Cardiac muscle cell (in vitro differentiated cells and primary cell): ENCODE measurements around the gene PIRT. TPM values are rescaled to one million over a fixed set of nuclear protein-coding genes. Genes with fewer than 3 reads are reported as not detected.

ENCODE experiments used
- DNase-seq, 2 donors: peaks; one replicate each; pipeline versions ENCODE4 v3.0.0 to v3.0.0-alpha.2; 2010 to 2017; ENCODE audit warnings: low read depth in 1 of 2, low spot score in 1 of 2
- H3K27ac ChIP-seq: fragments of 200-600 bp; sonication (generic); 2 replicates; pipeline ENCODE4 v1.5.1; 2016
- H3K27me3 ChIP-seq: fragments of 200-600 bp; sonication (generic); 2 replicates; pipeline ENCODE4 v1.6.0; 2016; ENCODE audit warnings: control low read depth
- H3K36me3 ChIP-seq: fragments of 200-600 bp; sonication (generic); 2 replicates; pipeline ENCODE4 v1.5.1; 2016; ENCODE audit warnings: control low read depth
- H3K4me1 ChIP-seq: fragments of 200-600 bp; sonication (generic); 2 replicates; pipeline ENCODE4 v1.8.1; 2017; ENCODE audit warnings: low read depth, mild to moderate bottlenecking, mixed run types
- H3K4me3 ChIP-seq: fragments of 200-600 bp; sonication (generic); 2 replicates; pipeline ENCODE4 v1.5.1; 2016; ENCODE audit warnings: mild to moderate bottlenecking
- H3K9me3 ChIP-seq: fragments of 200-600 bp; sonication (generic); 2 replicates; pipeline ENCODE4 v1.5.1; 2017; ENCODE audit warnings: low read depth, mild to moderate bottlenecking, control low read depth
- CTCF ChIP-seq: IDR thresholded peaks from 2 replicates; pipeline ENCODE4 v1.5.1; 2012; ENCODE audit warnings: low read depth, mild to moderate bottlenecking, low read length
- polyA plus RNA-seq: library from polyadenylated mRNA; unstranded; fragments of >200 nt; fragmentation: Nextera tagmentation; extraction: Ambion mirVana; gene quantifications from 2 replicates; pipeline ENCODE4 v1.2.1, GENCODE V29; 2016
- total RNA-seq: library from RNA; depleted of rRNA; stranded (reverse); fragments of >200 nt; gene quantifications from 2 replicates; pipeline ENCODE4 v1.2.3, GENCODE V29; 2016

PIRT gene
- total and polyA plus RNA-seq, 2 experiments from 2014 or later, result not detected

- Histone ChIP-seq H3K27ac (no peak overlapping the region), H3K4me3 (no peak overlapping the region), H3K27me3 (no peaks in the 10 kb centered on the region), H3K9me3 (no peaks in the 10 kb centered on the region), H3K4me1 (no peaks in the 10 kb centered on the region), H3K36me3 (no peaks in the 10 kb centered on the region)
- DNase-seq, result no peak
- no peak for TF ChIP-seq CTCF
These were observed 35.2 kb downstream of the PIRT start for GRCh38 chr17:10802496-10803284.

- no peaks in the 10 kb centered on the region for H3K27me3 ChIP-seq
These were observed 38.5 kb downstream of the PIRT start for GRCh38 chr17:10799407-10799806.

GRCh38 chr17:10798910-10799309 is 39.0 kb downstream of the PIRT start:
- Histone ChIP-seq H3K4me3 (no peak overlapping the region), H3K27me3 (no peaks in the 10 kb centered on the region), H3K36me3 (no peaks in the 10 kb centered on the region), H3K4me1 (no peaks in the 10 kb centered on the region), H3K27ac (no peak overlapping the region), H3K9me3 (no peaks in the 10 kb centered on the region)
- no peak for TF ChIP-seq CTCF
- no peak for DNase-seq

More at GRCh38 chr17:10799407-10799806, 38.5 kb downstream of the PIRT start:
- Histone ChIP-seq H3K36me3 (no peaks in the 10 kb centered on the region), H3K4me1 (no peaks in the 10 kb centered on the region), H3K27ac (no peak overlapping the region), H3K4me3 (no peak overlapping the region), H3K9me3 (no peaks in the 10 kb centered on the region)
- no peak for DNase-seq
- no peak for TF ChIP-seq CTCF

- Histone ChIP-seq H3K27me3 (no peaks in the 10 kb centered on the region), H3K4me1 (no peaks in the 10 kb centered on the region), H3K36me3 (no peaks in the 10 kb centered on the region), H3K9me3 (no peaks in the 10 kb centered on the region), H3K27ac (no peak overlapping the region), H3K4me3 (no peak overlapping the region)
- TF ChIP-seq CTCF, result no peak
- peak in 1 of 2 donors; percentile 17 for DNase-seq
These were observed 39.5 kb downstream of the PIRT start for GRCh38 chr17:10798332-10798749.

GRCh38 chr17:10797476-10798328 is 40.2 kb downstream of the PIRT start:
- Histone ChIP-seq H3K27ac (no peak overlapping the region), H3K27me3 (no peaks in the 10 kb centered on the region), H3K9me3 (no peaks in the 10 kb centered on the region), H3K36me3 (no peaks in the 10 kb centered on the region), H3K4me1 (no peaks in the 10 kb centered on the region), H3K4me3 (no peak overlapping the region)
- DNase-seq, result no peak
- no peak for TF ChIP-seq CTCF
